Type B pancreatic cell (in vitro differentiated cells): ENCODE measurements around the gene NTRK2. TPM values are rescaled to one million over a fixed set of nuclear protein-coding genes. Genes with fewer than 3 reads are reported as not detected.

Source experiments
- DNase-seq: peaks from one replicate; pipeline ENCODE4 v3.0.0; 2021; ENCODE audit warnings: mixed read lengths; ENCODE audit not compliant: unreplicated experiment; ENCODE audit errors: extremely low spot score
- H3K27ac Mint-ChIP-seq: 2 replicates; pipeline ENCODE4 v1.8.0; 2021; ENCODE audit warnings: mild to moderate bottlenecking, mixed read lengths
- H3K27me3 Mint-ChIP-seq: 2 replicates; pipeline ENCODE4 v1.8.0; 2021; ENCODE audit warnings: mixed read lengths
- H3K36me3 Mint-ChIP-seq: 2 replicates; pipeline ENCODE4 v1.8.0; 2021; ENCODE audit warnings: mixed read lengths
- H3K4me1 Mint-ChIP-seq: one replicate; pipeline ENCODE4 v1.8.0; 2021; ENCODE audit warnings: mixed read lengths; ENCODE audit not compliant: unreplicated experiment
- H3K4me3 Mint-ChIP-seq: 2 replicates; pipeline ENCODE4 v1.8.0; 2021; ENCODE audit warnings: mild to moderate bottlenecking, mixed read lengths
- H3K9me3 Mint-ChIP-seq: 2 replicates; pipeline ENCODE4 v1.8.0; 2021; ENCODE audit warnings: mixed read lengths
- CTCF ChIP-seq: fragments of 200-600 bp; sonication (generic); conservative IDR thresholded peaks from 2 replicates; pipeline ENCODE4 v1.5.0; 2021; ENCODE audit warnings: antibody characterized with exemption, mild to moderate bottlenecking
- total RNA-seq: library from RNA; stranded (reverse); gene quantifications from 2 replicates; pipeline ENCODE4 v1.2.1, GENCODE V29; 2021; ENCODE audit warnings: low replicate concordance

Gene NTRK2
- total RNA-seq, 1 donor from 2014 or later = 122 TPM

GRCh38 chr9:84939774-84940173 lies 270.2 kb downstream of the NTRK2 start:
- H3K9me3 Mint-ChIP-seq = no peaks in the 10 kb centered on the region
- TF ChIP-seq CTCF = no peak
- no peak overlapping the region for H3K4me3 Mint-ChIP-seq
- H3K27me3 Mint-ChIP-seq = no peaks in the 10 kb centered on the region
- no peak for DNase-seq
- no peaks in the 10 kb centered on the region for H3K4me1 Mint-ChIP-seq
- no peak overlapping the region for H3K27ac Mint-ChIP-seq
- no peaks in the 10 kb centered on the region for H3K36me3 Mint-ChIP-seq

GRCh38 chr9:84940294-84940693 lies 270.8 kb downstream of the NTRK2 start:
- Mint-ChIP-seq H3K9me3 (no peaks in the 10 kb centered on the region), H3K27ac (no peak overlapping the region), H3K27me3 (no peaks in the 10 kb centered on the region), H3K4me1 (peaks cover 2% of the 10 kb centered on the region), H3K36me3 (no peaks in the 10 kb centered on the region), H3K4me3 (no peak overlapping the region)
- DNase-seq = no peak
- TF ChIP-seq CTCF = no peak

- DNase-seq = no peak
- TF ChIP-seq CTCF = no peak
- peaks cover 4% of the 10 kb centered on the region for H3K27me3 Mint-ChIP-seq
Measured at GRCh38 chr9:84941792-84942191, 272.3 kb downstream of the NTRK2 start.

GRCh38 chr9:84943482-84944050 lies 274.0 kb downstream of the NTRK2 start:
- no peaks in the 10 kb centered on the region for H3K9me3 Mint-ChIP-seq
- H3K36me3 Mint-ChIP-seq = no peaks in the 10 kb centered on the region
- no peak for DNase-seq
- no peak for TF ChIP-seq CTCF
- peaks cover 4% of the 10 kb centered on the region for H3K27me3 Mint-ChIP-seq
- peaks cover 21% of the 10 kb centered on the region for H3K4me1 Mint-ChIP-seq
- no peak overlapping the region for H3K27ac Mint-ChIP-seq
- no peak overlapping the region for H3K4me3 Mint-ChIP-seq

More at GRCh38 chr9:84941792-84942191, 272.3 kb downstream of the NTRK2 start:
- no peak overlapping the region for H3K27ac Mint-ChIP-seq
- H3K4me3 Mint-ChIP-seq = no peak overlapping the region
- peaks cover 13% of the 10 kb centered on the region for H3K4me1 Mint-ChIP-seq
- H3K9me3 Mint-ChIP-seq = no peaks in the 10 kb centered on the region
- no peaks in the 10 kb centered on the region for H3K36me3 Mint-ChIP-seq

- no peaks in the 10 kb centered on the region for H3K9me3 Mint-ChIP-seq
- no peak overlapping the region for H3K4me3 Mint-ChIP-seq
- no peak for DNase-seq
- H3K4me1 Mint-ChIP-seq = peaks cover 23% of the 10 kb centered on the region
- H3K27ac Mint-ChIP-seq = no peak overlapping the region
- TF ChIP-seq CTCF = peak; percentile 45
- H3K27me3 Mint-ChIP-seq = peaks cover 8% of the 10 kb centered on the region
- H3K36me3 Mint-ChIP-seq = peaks cover 4% of the 10 kb centered on the region
Measured at GRCh38 chr9:84945878-84946538, 276.5 kb downstream of the NTRK2 start.
